Activated T-cell treated with anti-CD3 and anti-CD28 coated beads, Interleukin-2, amount 50 U/mL, for 48 hours (primary cell): ENCODE data around the gene TSPAN1.
A peak's percentile ranks its signal among the peaks of the same experiment; 100 is the strongest.

Experiments
- DNase-seq, 2 experiments: peaks; one replicate each; pipeline ENCODE4 v3.0.0-alpha.2; 2020

Gene TSPAN1

DNA sequence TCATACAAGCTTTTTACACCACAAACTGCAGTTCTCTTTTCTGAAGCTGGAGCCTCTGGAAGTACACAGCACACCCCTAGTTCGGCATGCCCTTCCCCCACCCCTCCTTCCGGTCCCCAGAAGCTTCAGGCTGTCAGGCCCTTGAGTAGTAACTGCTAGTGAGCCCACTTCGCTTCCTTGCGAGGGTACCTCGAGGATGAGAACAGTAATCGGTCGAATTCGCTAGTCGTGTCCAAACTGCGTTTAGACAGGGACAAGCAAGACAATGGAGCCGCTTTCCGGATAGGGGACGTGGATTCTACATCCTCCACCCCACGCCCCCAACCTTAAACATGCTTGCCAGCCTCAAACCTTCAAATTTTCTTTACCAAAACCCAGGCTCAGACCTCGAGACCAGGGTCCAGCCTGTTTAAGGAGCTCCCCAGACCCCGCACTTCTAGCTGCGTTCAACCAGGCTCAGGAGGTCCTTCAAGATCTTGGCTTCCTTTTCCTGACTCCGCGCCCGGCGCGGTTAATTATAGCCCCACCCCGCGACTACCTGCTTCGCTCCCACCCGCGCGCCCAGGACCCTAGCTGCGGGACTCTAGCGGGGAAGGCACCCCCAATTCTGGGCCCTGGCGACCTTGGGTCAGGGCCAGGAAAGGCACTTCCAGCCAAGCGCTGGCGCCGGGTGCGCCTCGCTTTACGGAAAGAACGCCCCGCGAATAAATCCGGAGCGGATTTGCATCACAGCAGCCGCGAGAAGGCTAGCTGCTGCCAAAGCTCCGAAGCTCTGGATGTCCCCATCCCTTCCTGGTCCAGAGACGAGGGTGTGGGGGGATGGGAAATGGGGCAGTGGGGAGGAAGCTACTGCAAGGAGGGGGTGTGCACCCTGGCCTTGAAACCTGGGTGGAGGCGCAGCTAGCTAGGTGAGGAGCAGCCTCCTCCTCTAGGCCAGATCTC, 8.1 kb upstream of the TSPAN1 start:
- DNase-seq, result peak; percentile 60 to 64

DNA sequence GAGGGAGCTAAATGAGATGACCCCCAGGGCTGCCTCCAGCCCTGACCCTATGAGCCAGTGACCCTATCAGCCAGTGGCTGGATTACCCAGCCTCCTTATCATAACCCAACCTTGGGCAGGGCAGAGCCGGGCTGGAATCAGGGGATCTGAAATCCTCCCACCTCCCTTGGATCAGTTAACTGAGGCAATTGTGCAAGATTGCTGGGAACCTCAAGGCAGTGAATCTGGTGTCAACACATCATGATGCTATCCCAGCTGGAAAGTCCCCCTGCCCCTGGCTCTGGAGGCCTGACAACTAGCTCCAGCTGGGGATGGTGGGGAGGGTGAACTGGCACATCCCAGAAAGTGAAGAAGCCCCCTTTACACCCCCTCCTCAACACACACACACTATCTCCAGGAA, 6.4 kb upstream of the TSPAN1 start:
- no peak for DNase-seq

DNA sequence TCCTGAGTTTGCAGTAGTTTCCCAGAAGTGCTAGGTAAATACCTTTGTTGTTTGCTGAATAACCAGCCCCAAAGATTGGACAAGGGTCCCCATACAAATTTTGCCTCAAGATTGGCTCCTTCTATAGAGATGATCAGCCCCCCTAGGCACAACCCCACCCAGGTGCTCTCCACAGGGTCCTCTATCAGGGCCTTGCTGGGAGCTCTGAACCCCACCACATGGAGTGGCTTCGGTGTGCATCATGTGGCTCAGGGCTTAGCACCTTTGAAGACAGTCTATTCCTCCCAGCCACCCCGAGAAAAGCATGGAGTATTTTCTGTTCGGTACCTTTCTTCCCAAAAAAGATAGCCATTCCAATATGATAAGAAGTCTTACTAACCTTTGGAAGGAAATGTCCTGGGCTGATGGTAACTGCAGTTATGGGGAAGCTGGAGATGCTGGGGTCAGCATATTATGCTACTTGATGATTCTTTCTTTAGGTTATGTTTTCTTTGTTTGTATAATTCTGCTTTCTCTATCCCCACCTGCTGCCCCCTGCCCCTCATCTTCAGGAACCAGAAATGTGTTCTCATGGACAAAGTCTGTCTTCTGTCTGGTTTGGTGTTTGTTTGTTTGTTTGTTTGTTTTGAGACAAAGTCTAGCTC, 5.0 kb upstream of the TSPAN1 start:
- DNase-seq, result no peak

DNA sequence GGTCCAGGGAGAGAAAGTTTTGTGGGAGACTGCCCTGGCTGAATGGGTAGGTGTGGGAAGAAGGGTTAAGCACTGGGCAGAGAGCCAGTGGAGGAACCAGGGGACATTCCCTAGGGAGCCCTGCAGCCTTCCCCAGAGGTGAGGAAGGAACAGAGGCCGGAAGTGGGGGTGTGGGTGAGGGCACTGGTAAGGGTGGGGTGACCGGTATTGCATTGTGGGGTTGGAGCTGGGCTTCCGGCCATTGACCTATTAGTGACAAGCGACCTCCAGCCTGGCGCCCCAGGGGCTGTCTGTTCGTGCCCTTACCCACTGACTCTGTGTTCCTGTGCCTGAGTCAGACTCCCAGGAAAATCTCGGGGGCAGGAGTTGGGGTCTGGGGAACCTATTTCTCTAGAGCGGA, 3.5 kb upstream of the TSPAN1 start:
- no peak for DNase-seq

DNA sequence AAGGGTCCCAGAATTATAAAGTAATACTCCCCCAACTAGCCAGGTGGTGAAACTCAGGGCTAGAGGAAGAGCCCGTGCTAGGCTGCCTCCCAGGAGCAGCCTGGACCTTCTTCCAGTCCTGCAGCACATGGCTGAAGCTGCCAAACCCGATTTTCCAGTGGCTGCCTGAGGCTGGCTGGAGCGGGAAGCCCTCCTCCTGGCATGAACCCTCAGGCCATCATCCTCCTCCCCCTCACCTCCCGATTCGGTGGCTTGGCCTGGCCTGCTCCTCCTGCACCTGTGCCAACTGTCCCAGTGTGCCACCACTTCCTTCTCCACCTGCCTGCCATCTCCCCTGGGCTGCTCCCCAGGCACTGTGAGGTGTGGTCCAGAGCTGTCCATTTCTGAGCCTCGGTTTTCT, 3.0 kb upstream of the TSPAN1 start:
- no peak for DNase-seq

DNA sequence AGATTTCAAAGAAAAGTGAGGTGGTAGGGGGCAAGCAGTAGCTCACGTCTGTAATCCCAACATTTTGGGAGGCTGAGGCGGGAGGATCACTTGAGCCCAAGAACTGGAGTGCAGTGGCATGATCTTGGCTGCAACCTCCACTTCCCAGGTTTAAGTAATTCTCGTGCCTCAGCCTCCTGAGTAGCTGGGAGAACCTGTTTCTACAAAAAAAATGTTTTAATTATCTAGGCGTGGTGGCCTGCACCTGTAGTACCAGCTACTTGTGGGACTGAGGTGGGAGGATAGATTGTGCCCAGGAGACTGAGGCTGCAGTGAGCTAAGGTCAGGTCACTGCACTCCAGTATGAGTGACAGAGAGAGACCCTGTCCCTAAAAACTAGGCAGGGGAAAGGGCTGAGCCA, 2.6 kb upstream of the TSPAN1 start:
- no peak for DNase-seq

DNA sequence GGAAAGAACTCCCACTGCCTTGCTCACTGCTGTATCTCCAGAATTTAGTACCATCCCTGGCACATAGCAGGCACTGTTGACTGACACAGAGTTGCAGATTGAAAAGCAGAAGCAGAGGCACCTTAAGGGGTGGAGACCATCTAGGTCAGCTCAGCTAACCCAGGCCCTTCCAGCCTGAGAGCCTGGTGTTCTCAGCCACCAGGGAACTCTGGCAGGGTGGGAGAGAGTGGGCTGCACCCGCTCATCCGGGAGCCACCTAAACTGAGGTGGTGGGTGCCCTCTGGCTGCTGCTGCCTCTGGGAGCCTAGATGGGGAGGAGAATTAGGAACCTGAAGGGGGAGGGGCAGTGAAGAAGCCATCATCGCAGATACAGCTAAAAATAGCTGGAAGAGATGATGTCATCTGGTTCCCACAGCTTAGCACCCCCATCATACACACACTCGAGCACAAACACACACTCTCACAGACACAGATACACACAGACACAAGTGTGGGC, 1.5 kb upstream of the TSPAN1 start:
- DNase-seq, result no peak

DNA sequence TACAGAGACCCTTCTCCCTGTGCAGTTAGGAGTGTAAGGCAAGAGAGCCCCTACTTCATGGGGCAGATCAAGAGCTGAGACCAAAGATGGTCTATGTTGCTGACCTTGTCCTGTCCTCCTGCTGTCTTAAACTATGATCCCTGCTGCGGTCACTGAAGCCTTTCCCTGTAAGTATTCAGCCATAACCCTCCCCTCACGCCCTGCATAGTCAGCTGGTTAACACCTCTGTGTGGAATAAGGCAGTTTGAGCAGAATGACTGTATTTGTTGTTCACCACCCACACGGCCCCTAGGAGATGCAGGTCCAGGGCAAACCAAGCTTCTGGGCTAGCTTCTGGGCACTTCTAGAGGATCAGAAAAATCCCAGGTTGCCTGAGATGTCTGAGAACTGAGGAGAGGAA, 356 bp downstream of the TSPAN1 start:
- DNase-seq, result no peak

DNA sequence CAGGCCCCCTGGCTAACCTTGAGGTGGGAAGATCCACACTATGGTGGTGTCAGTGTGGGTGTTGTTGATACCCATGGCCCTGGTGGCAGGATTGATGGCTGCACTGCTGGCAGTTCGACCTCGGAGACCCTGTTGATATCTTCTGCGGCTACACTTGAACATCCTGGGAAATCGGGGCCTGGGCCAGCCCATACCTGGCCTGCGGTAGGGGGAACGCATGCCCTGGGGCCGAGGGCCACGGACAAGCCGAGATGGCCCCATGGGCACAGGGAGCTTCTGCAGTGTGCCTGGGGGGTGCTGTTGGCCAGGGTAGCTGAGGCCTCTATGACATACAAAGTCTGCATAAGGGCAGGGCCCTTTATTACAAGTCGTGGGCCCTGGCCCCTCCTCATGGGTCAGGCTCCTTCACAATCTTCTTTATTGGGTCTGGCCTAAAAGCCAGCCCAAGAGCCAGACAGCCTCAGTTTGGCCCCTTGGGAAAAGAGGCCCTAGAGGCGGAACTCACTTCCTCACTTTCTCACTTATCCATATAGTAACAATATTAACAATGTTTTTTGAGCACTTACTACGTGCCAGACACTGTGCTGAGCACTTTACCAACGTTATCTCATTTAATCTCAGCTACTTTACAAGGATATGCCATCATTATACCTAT, 1.5 kb downstream of the TSPAN1 start, which contains the start of gene P3R3URF:
Gene P3R3URF (minus strand): TSS at position 278 of the 655 bp plus-strand sequence. CDS start 17 bp downstream, at position 261.
- DNase-seq, result no peak

DNA sequence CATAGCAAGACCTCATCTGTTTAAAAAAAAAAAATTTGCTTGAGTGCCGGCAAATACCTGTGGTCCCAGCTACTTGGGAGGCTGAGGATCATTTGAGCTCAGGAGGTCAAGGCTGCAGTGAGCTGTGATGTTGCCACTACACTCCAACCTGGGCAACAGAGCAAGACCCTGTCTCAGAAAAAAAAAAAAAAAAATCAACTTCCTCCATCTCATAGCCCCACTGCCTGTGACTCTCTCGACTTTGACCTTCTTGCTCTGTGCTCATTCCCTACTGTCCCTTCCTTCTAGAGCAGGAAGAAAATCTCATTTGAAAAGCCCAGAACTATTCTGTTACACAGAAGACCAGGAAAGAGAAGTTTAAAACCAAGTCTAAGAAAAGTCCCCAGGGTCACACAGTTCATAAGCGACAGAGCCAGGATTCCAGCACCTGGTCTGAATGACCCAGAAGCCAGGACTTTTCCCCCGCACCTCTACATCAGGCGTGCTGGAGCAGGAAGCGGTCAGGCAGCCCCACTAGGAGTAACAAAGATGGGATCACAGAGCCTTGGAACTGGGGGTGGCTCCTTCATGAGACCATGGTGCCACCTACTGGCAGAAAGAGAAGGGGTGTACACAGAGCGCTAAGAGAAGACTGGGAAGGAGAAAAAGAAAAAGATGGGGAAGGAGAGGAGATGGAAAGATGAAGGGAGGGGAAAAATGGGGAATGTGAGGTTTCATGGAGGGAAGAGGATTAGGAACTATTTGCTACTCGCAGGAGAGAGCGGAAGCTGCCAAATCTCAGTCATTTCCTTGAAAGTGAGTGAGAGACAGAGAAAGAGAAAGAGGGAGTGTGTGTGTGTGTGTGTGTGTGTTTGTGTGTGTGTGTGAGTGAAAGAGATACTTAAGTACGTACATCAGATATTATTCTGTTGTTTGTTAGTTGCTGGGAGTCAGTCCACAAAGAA, 4.5 kb downstream of the TSPAN1 start:
- DNase-seq, result peak; percentile 66 to 71

DNA sequence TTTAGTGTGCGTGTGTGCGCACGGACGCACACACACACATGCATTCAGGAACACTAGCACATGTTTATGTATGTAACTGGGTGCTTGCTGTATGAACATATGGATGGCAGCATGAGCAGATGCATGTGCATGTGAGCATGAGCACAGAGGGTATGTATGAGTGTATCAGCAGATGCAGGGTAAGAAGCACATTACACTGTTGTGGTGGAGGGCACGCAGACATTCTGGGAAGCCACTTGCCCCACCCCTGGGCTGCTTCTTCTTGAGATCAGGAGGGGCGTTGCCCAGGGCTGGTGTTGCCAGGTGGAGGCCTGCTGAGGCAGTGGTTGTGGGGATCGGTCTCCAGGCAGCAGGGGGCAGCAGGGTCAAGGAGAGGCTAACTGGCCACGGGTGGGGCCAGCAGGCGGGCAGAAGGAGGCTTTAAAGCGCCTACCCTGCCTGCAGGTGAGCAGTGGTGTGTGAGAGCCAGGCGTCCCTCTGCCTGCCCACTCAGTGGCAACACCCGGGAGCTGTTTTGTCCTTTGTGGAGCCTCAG, 5.3 kb downstream of the TSPAN1 start:
- no peak for DNase-seq

DNA sequence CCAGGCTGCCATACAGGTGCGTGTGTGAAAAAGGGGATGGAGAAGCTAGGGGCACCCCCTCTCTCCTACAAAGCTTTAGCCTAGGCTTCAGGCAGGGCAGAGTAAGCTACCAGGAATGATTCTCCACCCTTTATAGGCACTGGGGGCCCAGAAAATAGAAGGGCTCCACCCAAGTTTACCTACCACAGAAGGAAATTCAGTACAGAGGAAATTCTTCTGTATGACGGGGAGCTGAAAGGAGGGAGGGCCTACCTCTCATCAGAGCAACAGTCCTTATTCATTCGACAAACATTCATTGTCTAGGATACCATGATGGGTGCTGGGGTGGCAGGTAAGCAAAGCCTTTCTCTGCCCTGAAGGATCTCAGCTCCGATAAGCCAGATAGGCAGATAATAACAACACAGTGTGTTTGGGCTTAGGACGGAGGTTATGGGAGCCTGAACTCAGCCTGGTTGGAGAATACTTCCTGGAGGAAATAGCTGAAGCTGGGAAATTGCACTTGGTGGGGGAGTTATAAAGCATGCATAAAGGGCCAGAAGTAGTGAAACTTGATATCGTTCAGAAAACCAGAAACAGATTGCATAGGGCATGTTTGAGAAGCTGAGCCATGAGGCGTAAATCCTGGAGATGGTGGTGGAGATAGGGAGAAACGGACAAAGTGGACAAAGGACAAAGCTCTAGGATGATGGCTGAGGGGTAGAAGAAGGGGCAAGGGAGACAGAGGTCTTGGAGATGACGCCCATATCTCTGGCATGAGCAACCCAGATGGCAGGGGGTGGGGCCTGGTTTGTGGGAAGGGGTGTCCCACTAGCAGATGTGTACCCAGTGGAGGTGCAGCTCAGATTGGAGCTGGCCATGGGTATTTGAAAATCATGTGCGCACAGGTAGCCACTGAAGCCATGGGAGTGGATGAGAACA, 6.7 kb downstream of the TSPAN1 start:
- no peak for DNase-seq

DNA sequence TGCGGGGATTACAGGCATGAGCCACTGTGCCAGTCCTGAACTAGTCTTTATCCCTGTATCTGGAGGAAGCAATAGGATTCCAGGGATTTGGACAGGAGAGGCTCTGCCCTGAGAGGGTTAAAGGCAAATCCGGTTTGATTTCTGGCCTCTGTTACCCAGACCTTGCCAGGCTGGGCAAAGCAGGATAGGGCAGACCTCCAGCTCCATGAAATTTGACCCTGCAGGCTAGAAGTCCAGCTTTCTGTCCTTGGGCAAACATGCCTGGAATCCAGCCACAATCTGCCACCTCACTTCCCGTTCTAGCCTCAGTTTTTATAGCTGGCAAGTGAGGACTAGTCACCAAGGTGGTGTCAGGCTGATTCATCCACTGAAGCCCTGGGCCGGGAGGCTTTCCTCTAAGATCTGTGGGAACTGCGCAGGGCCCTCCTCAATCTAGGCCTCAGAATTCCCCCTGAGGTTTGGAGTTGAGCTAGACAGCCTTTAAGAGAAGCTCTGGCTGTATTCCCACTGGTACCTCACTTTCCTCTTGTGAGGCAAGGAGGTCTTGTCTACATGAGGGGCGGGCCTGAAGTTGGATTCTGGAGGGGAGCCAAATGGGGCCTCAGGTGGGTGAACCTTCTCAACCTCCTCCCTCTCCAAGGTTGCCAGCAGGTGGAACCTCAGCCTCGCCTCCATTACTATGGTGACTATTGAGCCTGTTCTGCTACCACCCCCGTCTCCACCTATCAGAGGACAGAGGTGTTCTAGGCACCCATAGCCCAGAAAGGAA, 8.4 kb downstream of the TSPAN1 start:
- no peak for DNase-seq

DNA sequence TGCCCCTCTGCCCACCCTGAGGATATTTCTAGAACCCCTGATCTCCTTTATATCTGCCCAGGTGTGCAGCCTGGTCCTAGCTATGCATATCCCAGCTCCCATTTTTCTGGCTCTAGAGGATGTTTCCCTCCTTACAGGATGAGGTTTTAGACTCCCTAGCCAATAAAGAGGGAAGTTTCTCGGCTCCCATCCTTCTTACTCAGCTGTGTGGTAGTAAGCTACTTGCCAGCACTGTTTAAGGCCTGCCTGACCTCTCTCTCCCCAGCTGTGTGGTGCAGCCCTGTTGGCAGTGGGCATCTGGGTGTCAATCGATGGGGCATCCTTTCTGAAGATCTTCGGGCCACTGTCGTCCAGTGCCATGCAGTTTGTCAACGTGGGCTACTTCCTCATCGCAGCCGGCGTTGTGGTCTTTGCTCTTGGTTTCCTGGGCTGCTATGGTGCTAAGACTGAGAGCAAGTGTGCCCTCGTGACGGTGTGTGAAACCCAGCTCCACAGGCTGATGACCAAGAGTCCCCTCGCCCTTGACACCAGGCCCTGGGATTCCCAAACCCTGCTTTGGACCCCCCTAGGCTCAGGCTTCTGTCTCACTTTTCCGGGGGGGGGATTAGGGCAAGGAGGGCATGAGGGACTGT, 9.2 kb downstream of the TSPAN1 start:
- DNase-seq, result no peak

DNA sequence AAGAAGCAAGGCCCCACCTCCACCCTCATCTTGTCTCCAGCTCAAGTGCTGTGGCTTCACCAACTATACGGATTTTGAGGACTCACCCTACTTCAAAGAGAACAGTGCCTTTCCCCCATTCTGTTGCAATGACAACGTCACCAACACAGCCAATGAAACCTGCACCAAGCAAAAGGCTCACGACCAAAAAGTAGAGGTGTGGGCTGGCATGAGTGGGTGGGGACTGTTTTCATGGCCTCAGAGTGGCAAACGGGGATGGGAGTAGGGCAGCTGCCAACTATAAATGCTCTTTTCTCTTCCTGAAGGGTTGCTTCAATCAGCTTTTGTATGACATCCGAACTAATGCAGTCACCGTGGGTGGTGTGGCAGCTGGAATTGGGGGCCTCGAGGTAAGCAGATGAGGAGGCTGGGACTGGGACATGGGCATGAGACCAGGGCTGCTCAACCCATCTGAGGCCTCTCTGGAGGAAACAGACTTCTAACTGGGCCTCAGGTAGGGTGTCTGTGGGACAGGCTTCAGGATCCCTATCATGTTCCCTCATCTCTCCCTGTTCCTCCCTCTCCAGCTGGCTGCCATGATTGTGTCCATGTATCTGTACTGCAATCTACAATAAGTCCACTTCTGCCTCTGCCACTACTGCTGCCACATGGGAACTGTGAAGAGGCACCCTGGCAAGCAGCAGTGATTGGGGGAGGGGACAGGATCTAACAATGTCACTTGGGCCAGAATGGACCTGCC, 10.2 kb downstream of the TSPAN1 start:
- peak; percentile 77 to 78 for DNase-seq

DNA sequence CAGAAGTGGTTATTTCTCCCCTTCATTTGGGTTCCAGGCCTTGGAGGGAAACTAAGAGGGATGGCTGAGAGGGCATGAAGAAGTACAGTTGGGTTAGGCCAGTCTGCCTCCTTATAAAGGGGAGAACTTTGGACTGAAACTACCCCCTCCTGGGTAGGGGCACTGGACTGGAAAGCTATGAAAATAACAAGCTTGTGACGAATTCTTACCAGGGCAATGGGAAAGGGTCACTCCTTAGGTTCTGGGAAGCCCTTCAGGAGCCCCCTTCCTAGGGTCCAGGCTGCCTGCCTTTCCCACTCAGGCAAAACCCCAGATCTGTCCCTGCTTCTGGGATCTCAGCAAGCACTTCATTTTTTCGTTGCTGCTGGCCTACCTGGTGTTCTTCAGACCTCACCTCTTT, 11.2 kb downstream of the TSPAN1 start:
- no peak for DNase-seq

DNA sequence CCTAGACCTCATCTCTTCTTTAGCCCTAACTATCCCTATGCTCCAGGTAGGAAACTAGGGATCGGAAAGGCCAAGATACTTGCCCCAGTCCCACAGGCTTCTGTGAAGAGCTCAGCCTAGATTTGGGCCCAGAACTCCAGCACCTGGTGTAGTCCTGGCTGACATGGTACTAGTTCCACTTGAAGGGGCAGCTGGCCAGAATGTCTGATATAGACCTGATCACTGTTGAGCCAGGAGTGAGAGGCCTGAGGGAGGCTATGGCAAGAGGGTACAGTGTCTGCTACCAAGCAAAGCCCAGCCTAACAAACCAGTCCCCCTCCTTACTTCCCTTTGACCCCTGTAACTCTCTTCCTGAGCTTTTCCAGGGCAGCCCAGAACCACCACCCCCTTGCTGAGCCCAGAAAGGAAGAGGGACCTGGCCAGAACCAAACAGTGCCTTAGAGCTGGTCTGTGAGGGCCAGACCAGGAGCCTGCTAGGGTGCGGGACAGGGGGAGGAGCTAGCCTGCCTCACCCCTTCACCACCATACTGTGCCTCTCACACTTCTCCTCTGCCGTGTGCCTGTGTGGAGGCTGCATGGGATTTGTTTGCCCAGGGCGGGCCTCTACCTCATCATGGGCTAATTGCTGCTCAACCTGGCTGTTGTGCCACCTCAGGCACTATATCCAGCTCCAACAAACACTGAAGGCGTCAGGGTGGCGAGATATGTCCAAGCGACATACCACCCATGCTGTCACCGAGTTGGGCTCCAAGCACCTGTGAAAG, 12.4 kb downstream of the TSPAN1 start:
- DNase-seq, result no peak
